ENCODE measurements around the gene ZNF526.

Gene ZNF526

GRCh38 chr19:42246143-42246921 lies 26.2 kb downstream of the ZNF526 start:
- no peaks in the 10 kb centered on the region for H3K27me3 ChIP-seq (ENCODE audit: insufficient read depth, low read length)
- no peaks in the 10 kb centered on the region for H3K9me3 ChIP-seq (ENCODE audit: low read length)
- TF ChIP-seq EZH2 (IDR thresholded peaks at IDR 0.05; ENCODE audit: borderline replicate concordance, low read length) (no peak), CTCF (IDR thresholded peaks at IDR 0.05; ENCODE audit: low read length) (peak; percentile 26; the same call in 1 of the 2 replicates)
- H3K36me3 ChIP-seq (ENCODE audit: insufficient read depth, low read length), result peaks cover 18% of the 10 kb centered on the region; the same call in 1 of the 2 replicates
- peaks cover 20% of the 10 kb centered on the region for H3K4me1 ChIP-seq (ENCODE audit: insufficient read depth, low read length, severe bottlenecking)
- H3K4me3 ChIP-seq (ENCODE audit: low read depth, low read length, poor library complexity, severe bottlenecking), result no peak overlapping the region
- H3K9me2 ChIP-seq (ENCODE audit: low read depth, low read length), result no peaks in the 10 kb centered on the region
- peaks cover 7% of the 10 kb centered on the region for H3K79me2 ChIP-seq (ENCODE audit: insufficient read depth, low read length)
- H3K27ac ChIP-seq (ENCODE audit: low read depth, low read length, poor library complexity, severe bottlenecking), result no peak overlapping the region
- H3K4me2 ChIP-seq (ENCODE audit: low read length), result no peak overlapping the region
- H4K20me1 ChIP-seq (ENCODE audit: insufficient read depth, low read length), result no peaks in the 10 kb centered on the region
- H3K9ac ChIP-seq (ENCODE audit: low read length), result no peak overlapping the region
- no peak overlapping the region for H2AFZ ChIP-seq (ENCODE audit: low read length)
- H3F3A ChIP-seq (ENCODE audit: insufficient read depth, low read length), result no peaks in the 10 kb centered on the region

- no peaks in the 10 kb centered on the region for H3K9me2 ChIP-seq (ENCODE audit: low read depth, low read length)
- peaks cover 22% of the 10 kb centered on the region for H3K4me1 ChIP-seq (ENCODE audit: insufficient read depth, low read length, severe bottlenecking)
- H4K20me1 ChIP-seq (ENCODE audit: insufficient read depth, low read length), result no peaks in the 10 kb centered on the region
- no peaks in the 10 kb centered on the region for H3F3A ChIP-seq (ENCODE audit: insufficient read depth, low read length)
- no peak overlapping the region for H2AFZ ChIP-seq (ENCODE audit: low read length)
- no peaks in the 10 kb centered on the region for H3K79me2 ChIP-seq (ENCODE audit: insufficient read depth, low read length)
- H3K27ac ChIP-seq (ENCODE audit: low read depth, low read length, poor library complexity, severe bottlenecking), result no peak overlapping the region
- no peaks in the 10 kb centered on the region for H3K9me3 ChIP-seq (ENCODE audit: low read length)
- H3K4me2 ChIP-seq (ENCODE audit: low read length), result no peak overlapping the region
- no peaks in the 10 kb centered on the region for H3K27me3 ChIP-seq (ENCODE audit: insufficient read depth, low read length)
- peaks cover 18% of the 10 kb centered on the region; the same call in 1 of the 2 replicates for H3K36me3 ChIP-seq (ENCODE audit: insufficient read depth, low read length)
- H3K4me3 ChIP-seq (ENCODE audit: low read depth, low read length, poor library complexity, severe bottlenecking), result no peak overlapping the region
- no peak overlapping the region for H3K9ac ChIP-seq (ENCODE audit: low read length)
- TF ChIP-seq CTCF (IDR thresholded peaks at IDR 0.05; ENCODE audit: low read length) (no peak), EZH2 (IDR thresholded peaks at IDR 0.05; ENCODE audit: borderline replicate concordance, low read length) (no peak)
Measured at GRCh38 chr19:42246922-42247639, 27.0 kb downstream of the ZNF526 start.

GRCh38 chr19:42247640-42248199 lies 27.6 kb downstream of the ZNF526 start:
- 0 out of 2 replicates have a peak, but pooled peaks cover 2% of the 10 kb centered on the region for H3K79me2 ChIP-seq (ENCODE audit: insufficient read depth, low read length)

More at GRCh38 chr19:42247640-42248199, 27.6 kb downstream of the ZNF526 start:
- H3K4me3 ChIP-seq (ENCODE audit: low read depth, low read length, poor library complexity, severe bottlenecking), result no peak overlapping the region
- no peaks in the 10 kb centered on the region for H4K20me1 ChIP-seq (ENCODE audit: insufficient read depth, low read length)
- no peak overlapping the region for H3K27ac ChIP-seq (ENCODE audit: low read depth, low read length, poor library complexity, severe bottlenecking)
- TF ChIP-seq CTCF (IDR thresholded peaks at IDR 0.05; ENCODE audit: low read length), result no peak
- no peak for TF ChIP-seq EZH2 (IDR thresholded peaks at IDR 0.05; ENCODE audit: borderline replicate concordance, low read length)
- no peak overlapping the region for H3K9ac ChIP-seq (ENCODE audit: low read length)
- H3F3A ChIP-seq (ENCODE audit: insufficient read depth, low read length), result no peaks in the 10 kb centered on the region
- no peaks in the 10 kb centered on the region for H3K9me2 ChIP-seq (ENCODE audit: low read depth, low read length)
- no peaks in the 10 kb centered on the region for H3K27me3 ChIP-seq (ENCODE audit: insufficient read depth, low read length)
- H3K9me3 ChIP-seq (ENCODE audit: low read length), result no peaks in the 10 kb centered on the region
- H3K36me3 ChIP-seq (ENCODE audit: insufficient read depth, low read length), result peaks cover 18% of the 10 kb centered on the region; the same call in 1 of the 2 replicates
- H3K4me1 ChIP-seq (ENCODE audit: insufficient read depth, low read length, severe bottlenecking), result peaks cover 26% of the 10 kb centered on the region
- no peak overlapping the region for H2AFZ ChIP-seq (ENCODE audit: low read length)
- H3K4me2 ChIP-seq (ENCODE audit: low read length), result no peak overlapping the region
